Hepatocyte (in vitro differentiated cells): ENCODE results near the gene RNF151.

Source experiments
- EZH2 ChIP-seq: fragments of 200-600 bp; sonication (generic); IDR thresholded peaks from 2 replicates; pipeline ENCODE4 v1.6.1; 2016; ENCODE audit warnings: antibody characterized with exemption, mild to moderate bottlenecking, borderline replicate concordance
- TF ChIP-seq, protein P1 (sequence below): fragments of 200-600 bp; sonication (generic); IDR thresholded peaks from 2 replicates; pipeline ENCODE4 v1.5.1; 2016; ENCODE audit warnings: antibody characterized with exemption, mild to moderate bottlenecking; ENCODE audit not compliant: poor library complexity

DNA sequence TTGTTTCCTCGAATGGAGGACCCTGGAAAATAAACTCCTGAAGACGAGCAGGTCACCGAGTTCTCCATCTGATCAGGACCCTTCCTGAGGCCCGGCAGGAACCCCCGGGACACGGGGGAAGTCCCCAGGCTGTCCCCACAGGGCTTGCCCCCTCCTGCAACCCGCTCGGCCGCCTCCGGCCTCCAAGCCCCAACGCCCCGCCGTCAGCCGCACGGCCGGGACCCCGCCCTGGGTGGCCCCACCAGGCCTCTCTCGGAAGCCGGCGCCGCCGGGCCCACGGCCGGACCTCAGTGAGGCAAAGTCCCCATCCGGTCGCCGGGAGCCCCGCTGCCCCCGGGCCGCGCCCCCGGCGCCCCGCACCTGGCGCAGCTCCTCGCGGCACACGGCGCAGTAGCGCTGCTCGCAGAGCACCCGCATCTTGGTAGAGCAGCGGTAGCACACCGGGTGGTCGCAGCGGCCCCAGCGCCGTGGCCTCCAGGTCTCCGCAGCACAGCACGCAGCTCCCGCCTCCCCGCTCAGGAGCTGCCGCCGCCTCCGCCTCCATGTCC is 42.6 kb downstream of the RNF151 start:
- TF ChIP-seq, protein P1, sequence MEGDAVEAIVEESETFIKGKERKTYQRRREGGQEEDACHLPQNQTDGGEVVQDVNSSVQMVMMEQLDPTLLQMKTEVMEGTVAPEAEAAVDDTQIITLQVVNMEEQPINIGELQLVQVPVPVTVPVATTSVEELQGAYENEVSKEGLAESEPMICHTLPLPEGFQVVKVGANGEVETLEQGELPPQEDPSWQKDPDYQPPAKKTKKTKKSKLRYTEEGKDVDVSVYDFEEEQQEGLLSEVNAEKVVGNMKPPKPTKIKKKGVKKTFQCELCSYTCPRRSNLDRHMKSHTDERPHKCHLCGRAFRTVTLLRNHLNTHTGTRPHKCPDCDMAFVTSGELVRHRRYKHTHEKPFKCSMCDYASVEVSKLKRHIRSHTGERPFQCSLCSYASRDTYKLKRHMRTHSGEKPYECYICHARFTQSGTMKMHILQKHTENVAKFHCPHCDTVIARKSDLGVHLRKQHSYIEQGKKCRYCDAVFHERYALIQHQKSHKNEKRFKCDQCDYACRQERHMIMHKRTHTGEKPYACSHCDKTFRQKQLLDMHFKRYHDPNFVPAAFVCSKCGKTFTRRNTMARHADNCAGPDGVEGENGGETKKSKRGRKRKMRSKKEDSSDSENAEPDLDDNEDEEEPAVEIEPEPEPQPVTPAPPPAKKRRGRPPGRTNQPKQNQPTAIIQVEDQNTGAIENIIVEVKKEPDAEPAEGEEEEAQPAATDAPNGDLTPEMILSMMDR, result no peak
- TF ChIP-seq EZH2, result no peak
